COLO668 (cell line): ENCODE data around the gene MTRF1.
"Not testable (repeated sequence)": the region's sequence is repeated elsewhere in the genome, so short reads cannot be mapped to it uniquely, and the experiment has no call there.

ENCODE experiments used
- DNase-seq: peaks from one replicate; lab custom pipeline; 2025; ENCODE audit not compliant: unreplicated experiment; lab: John Stamatoyannopoulos, UW

Gene MTRF1

GRCh38 chr13:41282129-41282571, 18.8 kb upstream of the MTRF1 start:
- DNase-seq = no peak

- not testable (repeated sequence) for DNase-seq
Observed at GRCh38 chr13:41279156-41279555, 15.8 kb upstream of the MTRF1 start.

- no peak for DNase-seq
Observed at GRCh38 chr13:41276824-41277223, 13.4 kb upstream of the MTRF1 start.

GRCh38 chr13:41274881-41275280, 11.5 kb upstream of the MTRF1 start:
- DNase-seq = no peak

- DNase-seq = no peak
Observed at GRCh38 chr13:41273831-41274441, 10.6 kb upstream of the MTRF1 start.

GRCh38 chr13:41271456-41272285, 8.3 kb upstream of the MTRF1 start:
- DNase-seq = no peak

GRCh38 chr13:41268764-41269163, 5.4 kb upstream of the MTRF1 start:
- no peak for DNase-seq

GRCh38 chr13:41267106-41267505, 3.7 kb upstream of the MTRF1 start:
- no peak for DNase-seq

- DNase-seq = no peak
Observed at GRCh38 chr13:41259875-41260501, 3.4 kb downstream of the MTRF1 start.

- no peak for DNase-seq
Observed at GRCh38 chr13:41257535-41257934, 5.8 kb downstream of the MTRF1 start.

- DNase-seq = no peak
Observed at GRCh38 chr13:41254902-41255301, 8.5 kb downstream of the MTRF1 start.

- DNase-seq = no peak
Observed at GRCh38 chr13:41250993-41251392, 12.4 kb downstream of the MTRF1 start.

- DNase-seq = no peak
Observed at GRCh38 chr13:41246969-41247680, 16.3 kb downstream of the MTRF1 start.

- DNase-seq = no peak
Observed at GRCh38 chr13:41244556-41244955, 18.8 kb downstream of the MTRF1 start.

GRCh38 chr13:41241626-41242025, 21.8 kb downstream of the MTRF1 start:
- DNase-seq = no peak

- DNase-seq = no peak
Observed at GRCh38 chr13:41236369-41236768, 27.0 kb downstream of the MTRF1 start.

- DNase-seq = no peak
Observed at GRCh38 chr13:41232578-41233480, 30.5 kb downstream of the MTRF1 start.

- peak; percentile 87 for DNase-seq
Observed at GRCh38 chr13:41231786-41232185, 31.6 kb downstream of the MTRF1 start.

GRCh38 chr13:41231025-41231677, 32.2 kb downstream of the MTRF1 start:
- no peak for DNase-seq

GRCh38 chr13:41229356-41229755, 34.0 kb downstream of the MTRF1 start:
- no peak for DNase-seq
